Activated T-helper 9 cell treated with anti-CD3 and anti-CD28 coated beads, Interleukin-2, amount 50 U/mL, for 16 hours (primary cell): ENCODE data around the gene ULK3.
A peak's percentile ranks its signal among the peaks of the same experiment; 100 is the strongest.

Source experiments
- DNase-seq: peaks from one replicate; pipeline ENCODE4 v3.0.0-alpha.2; 2020; ENCODE audit warnings: low read depth

The ULK3 gene

GRCh38 chr15:74839526-74840395 lies 3.2 kb downstream of the ULK3 start:
- DNase-seq: no peak

- DNase-seq: no peak
These were observed 4.0 kb downstream of the ULK3 start for GRCh38 chr15:74838746-74839525.

DNA sequence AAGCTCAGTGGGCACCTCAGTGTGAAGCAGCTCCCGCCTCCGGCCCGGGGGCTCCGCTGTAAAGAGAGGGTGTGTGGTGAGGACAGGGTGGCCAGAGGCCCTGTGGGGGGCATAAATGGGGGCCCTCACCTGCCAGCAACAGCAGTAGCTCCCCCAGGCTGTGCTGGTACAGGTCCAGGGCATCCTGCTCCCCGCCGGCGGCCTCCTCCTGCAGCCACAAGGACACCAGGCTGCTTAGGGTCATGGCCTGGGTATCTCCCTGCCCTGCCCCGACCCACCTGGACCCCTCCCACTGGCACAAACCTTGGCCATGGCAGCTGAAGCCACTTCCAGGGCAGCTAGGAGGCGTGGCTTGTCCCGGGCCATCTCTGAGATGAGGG lies 4.8 kb downstream of the ULK3 start:
- DNase-seq: no peak

- DNase-seq: no peak
These were observed 5.3 kb downstream of the ULK3 start for GRCh38 chr15:74837482-74838136.

DNA sequence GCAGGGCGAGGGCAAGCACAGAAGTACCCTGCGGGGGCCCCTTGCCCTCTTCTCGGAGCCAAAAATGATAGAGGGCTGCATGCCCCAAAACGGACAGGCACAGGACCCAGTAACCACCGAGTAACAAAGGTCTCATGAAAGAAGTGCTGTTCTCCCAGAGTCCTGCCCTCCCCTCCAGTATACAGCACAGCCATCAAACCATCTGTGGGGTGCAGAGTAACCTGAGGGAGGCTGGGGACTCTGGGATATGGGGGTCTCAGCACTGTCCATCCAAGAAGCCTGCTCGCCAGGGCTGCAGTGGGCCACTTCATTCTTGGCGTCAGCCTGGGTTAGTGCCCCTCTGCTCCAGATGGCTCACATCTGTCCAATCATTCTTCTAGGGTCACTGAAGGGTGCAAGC lies 6.1 kb downstream of the ULK3 start:
- no peak for DNase-seq

- DNase-seq: no peak
These were observed 7.6 kb downstream of the ULK3 start for GRCh38 chr15:74835312-74835823.

DNA sequence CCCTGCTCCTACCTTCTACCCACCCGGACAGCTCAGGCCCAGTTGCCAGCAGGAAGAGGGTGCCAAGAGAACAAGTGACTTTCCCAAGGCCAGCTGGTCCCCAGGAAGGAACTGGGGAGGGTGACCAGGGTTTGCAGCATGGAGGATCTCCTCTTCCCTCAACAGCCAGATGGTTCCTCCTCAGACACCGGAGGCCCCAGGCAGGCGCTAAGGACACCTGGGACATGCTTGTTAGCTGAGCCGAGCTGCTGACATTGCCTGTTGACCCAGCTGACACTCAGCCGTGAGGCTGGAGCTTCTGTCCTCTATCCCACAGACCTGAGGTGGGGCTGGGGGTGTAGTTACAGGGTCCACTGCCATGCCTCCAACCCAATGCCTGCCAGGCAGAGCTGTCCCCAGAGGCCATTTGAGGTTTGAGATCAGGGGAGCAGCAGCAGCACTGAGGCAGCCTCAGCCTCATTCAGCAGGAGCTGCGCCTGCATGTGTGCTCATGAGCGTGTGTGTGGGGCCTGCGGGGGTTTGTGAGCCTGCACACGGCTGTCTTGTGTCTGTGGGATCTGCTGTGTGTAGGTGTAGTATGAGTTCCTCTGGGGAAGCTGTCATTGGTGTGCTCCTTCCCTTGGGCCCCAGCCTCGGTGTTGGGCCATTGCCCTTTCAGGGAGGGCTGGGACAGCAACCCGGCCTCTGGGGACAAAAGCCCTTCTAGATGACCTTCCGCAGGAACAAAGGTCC lies 9.4 kb downstream of the ULK3 start:
- DNase-seq: no peak

DNA sequence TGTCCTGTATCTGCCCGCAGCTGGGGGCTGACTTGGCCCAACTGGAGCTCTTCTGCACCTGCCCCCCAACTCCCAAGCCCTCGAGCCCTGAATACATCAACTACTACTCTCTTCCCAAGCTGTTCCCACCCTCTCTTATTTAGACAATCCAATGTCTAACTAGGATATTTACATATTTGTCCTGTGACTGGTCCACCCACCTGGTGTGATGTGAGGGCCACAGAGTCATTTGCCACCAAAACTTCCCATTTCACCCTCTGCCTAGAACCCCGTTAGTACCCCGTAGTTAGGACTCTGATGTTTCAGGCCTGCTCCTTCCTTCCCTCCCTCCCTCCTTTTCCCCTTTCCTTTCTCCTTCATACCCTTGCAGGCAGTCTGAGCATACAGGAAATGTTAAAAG lies 10.1 kb downstream of the ULK3 start:
- DNase-seq: no peak

- no peak for DNase-seq
These were observed 11.0 kb downstream of the ULK3 start for GRCh38 chr15:74831813-74832495.

DNA sequence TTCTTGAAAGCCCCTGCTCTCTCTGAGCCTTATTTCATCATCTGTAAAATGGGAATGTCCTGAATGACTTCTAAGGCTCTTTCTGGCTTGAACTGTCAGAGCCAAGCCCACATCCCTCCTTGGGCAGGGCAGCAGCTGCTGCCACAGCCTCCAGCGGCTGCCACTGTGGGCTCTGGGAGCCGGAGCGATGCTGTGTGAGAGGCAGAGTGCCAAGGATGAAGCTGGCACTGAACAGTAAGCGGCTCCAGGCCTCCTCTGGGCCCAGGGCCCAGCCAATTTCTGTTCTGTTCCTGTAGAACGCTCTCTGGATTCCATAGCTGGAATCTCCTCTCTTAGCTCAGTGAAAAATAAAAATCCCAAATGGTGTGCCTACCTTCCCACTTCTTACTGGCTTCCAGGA lies 12.1 kb downstream of the ULK3 start:
- DNase-seq: no peak

DNA sequence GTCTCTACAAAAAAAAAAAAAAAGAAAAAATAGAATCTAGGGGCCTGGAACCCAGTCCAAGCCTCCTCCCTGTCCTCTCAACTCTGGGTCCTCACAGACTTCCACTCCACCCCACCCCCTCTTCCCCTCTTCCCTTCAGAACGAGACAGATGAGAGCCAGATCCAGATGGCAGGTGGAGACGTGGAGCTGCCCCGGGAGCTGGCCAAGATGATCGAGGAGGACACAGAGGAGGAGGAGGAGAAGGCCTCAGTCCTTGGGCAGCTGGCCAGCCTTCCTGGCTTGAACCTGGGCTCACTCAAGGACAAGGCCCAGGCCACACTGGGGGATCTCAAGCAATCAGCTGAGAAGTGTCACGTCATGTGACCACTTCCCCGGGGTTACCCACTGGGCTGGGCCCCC lies 13.0 kb downstream of the ULK3 start:
- DNase-seq: no peak

GRCh38 chr15:74829486-74829885 lies 13.5 kb downstream of the ULK3 start:
- DNase-seq: no peak

DNA sequence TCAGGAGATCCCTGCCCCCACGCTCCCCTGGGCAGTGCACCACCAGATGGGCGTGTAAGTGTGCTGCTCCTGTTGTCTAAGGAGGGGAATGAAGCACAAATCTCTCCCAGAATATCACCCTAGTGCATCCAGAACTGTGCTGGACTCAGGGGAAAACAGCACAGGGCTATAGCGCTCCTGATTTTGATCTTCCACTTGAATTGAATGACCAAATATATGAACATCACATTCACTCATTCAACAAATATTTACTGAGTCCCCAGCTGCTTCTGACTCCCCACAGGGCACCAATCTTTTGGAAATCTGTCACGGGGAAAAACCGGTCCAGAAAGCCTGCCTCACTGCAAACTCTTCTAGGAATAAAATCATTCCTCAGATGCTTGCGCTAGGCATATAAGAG lies 14.1 kb downstream of the ULK3 start:
- DNase-seq: no peak

DNA sequence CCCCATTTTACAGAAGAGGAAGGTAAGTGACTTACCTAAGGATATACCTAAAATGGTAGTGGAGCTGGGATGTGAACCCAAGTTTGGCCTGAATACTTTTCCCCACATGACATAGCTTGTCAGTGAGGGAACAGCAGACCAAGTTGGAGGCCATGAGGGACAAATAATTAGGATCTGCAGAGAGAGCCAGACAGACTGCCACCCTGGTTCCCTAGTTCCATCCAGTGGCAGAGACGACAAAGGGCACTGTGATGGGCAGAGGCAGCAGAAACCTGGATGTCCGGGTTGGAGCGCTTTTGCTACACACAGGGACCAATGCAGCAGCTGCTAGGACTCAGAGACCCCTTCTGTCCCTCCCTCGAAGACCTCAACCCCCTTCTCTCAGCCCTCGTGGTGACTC lies 15.3 kb downstream of the ULK3 start:
- no peak for DNase-seq

DNA sequence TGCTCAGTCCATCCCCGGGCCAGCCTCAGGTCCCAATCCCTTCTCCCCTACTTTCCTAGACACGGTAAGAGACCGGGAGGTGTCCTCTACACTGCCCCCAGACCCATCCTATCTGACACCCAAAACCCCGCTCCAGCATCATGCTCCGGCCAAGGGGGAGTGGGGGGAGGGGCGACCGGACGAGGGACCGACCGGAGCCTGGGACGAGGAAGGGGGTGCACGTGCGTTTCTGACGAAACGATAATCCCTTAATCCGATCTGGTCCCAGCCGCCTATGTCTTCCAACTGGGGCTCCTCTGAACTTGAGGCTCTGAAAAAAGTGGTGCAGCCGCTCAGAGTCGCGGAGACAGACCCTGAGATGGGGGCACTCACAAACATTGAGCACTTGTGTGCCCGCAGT lies 16.0 kb downstream of the ULK3 start:
- no peak for DNase-seq

GRCh38 chr15:74826364-74826819 lies 16.6 kb downstream of the ULK3 start, which contains the start of gene CPLX3:
Gene CPLX3, plus strand, starts transcription at chr15:74826627. Its CDS starts 77 bp downstream, at chr15:74826704.
- peak; percentile 26 for DNase-seq

DNA sequence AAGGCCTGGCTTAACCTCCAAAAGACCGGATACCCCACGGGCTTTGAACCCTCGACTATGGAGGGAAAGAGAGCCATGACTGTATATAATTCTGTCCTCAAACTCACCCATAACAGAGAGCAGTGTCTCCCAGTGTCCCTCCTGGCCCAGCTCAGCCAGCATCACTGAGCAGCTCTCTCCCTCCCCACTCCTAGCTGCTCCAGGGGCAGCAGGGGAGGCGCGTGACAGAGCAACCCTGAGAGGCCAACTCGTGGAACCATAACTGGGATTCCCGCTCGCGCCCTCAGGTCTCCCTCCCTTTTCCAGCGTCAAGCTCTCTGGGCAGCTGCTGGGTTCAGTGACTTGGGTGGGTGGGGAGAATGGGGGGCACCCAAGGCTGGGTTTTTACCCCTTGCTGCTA lies 17.1 kb downstream of the ULK3 start:
- DNase-seq: no peak

DNA sequence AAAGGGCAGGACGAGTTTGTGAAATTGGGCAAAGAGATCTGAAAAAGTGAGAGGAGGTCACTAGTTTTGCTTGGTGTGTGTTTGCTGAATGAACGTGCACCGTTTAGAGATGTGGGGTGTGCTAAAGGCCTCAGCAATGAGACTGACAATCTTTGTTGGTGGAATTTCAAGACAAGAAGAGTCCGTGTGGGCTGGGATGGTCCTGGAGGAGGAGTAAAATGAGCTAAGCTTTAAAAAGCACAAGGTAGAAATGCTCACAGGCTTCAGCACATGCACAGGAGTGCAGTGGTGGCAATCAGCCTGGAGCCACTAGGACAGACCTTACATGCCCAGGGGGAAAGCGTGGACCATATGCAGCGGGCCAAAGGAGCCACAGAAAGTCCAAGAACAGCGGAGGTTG lies 18.0 kb downstream of the ULK3 start:
- DNase-seq: no peak

- DNase-seq: no peak
These were observed 19.6 kb downstream of the ULK3 start for GRCh38 chr15:74823324-74823723.

- no peak for DNase-seq
These were observed 20.7 kb downstream of the ULK3 start for GRCh38 chr15:74822233-74822632.

DNA sequence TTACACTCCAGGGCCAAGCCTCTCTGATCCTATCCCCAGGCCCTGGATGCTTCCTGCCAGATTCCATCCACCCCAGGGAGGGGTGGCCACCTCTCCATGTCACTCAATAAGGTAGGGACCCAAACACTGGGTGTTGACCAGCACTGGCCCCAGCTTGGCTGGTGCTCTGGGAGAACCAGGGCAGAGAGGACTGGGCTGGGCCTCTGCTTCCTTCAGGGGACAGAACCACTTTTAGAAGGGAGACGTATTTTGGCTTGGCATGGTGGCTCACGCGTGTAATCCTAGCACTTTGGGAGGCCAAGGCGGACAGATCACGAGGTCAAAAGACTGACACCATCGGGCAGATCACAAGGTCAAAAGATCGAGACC lies 21.2 kb downstream of the ULK3 start:
- DNase-seq: no peak
